K562 (cell line): ENCODE data around the gene GATA2. TPM values are rescaled to one million over a fixed set of nuclear protein-coding genes. Genes with fewer than 3 reads are reported as not detected.

Experiments used
- ATAC-seq: fragments of 200-7000 bp; cut with Tn5 transposase; 3 replicates; pipeline ENCODE4 v1.9.1; 2020; ENCODE audit warnings: moderate library complexity
- BruUV-seq: library from RNA; stranded (reverse); fragments of 400-500 nt; replicated peaks from 2 replicates; lab custom pipeline; 2021; lab: Mats Ljungman, UMichigan
- CTCF ChIA-PET: fragments of 300-600 bp; formaldehyde crosslinking; extraction: SDS; loops from one replicate; lab custom pipeline; 2021; ENCODE audit warnings: low intra/inter-chr PET ratio; lab: Yijun Ruan, JAX
- POLR2A ChIA-PET: fragments of 300-600, 350-650 bp; sonication (Branson Sonifier 250); formaldehyde crosslinking; extraction: SDS; loops from one replicate; lab custom pipeline; 2021; ENCODE audit warnings: antibody characterized with exemption, inconsistent platforms; lab: Yijun Ruan, JAX
- DNase-seq, 4 experiments: peaks; one replicate each; pipeline versions ENCODE4 v3.0.0 to v3.0.0-alpha.2; 2011 to 2018; ENCODE audit warnings: low spot score in 3 of 4, mixed read lengths in 3 of 4; ENCODE audit errors: extremely low read depth in 1 of 4
- FAIRE-seq: peaks from 2 replicates; lab custom pipeline; 2011; peaks lifted over from hg19 to GRCh38; lab: Jason Lieb, UNC
- H2AFZ ChIP-seq: 2 replicates; pipeline ENCODE4 v1.6.0; 2011; ENCODE audit warnings: low read depth, low read length, control low read depth, inconsistent platforms
- H3K27ac ChIP-seq: fragments of 200-600 bp; 3 replicates; pipeline ENCODE4 v1.8.0; 2011; ENCODE audit warnings: low read depth, mild to moderate bottlenecking, control low read depth, inconsistent platforms, low read length, moderate library complexity, mixed read lengths; ENCODE audit errors: extremely low read depth
- H3K27me3 ChIP-seq, 2 experiments: fragments of 300-600 bp in 1 of 2; 2 replicates in 1 of 2; 3 replicates in 1 of 2; pipeline versions ENCODE4 v1.6.0 to v1.8.0; 2011; ENCODE audit warnings: inconsistent platforms in 2 of 2, low read length in 2 of 2, mild to moderate bottlenecking in 1 of 2, mixed read lengths in 1 of 2, moderate library complexity in 1 of 2; ENCODE audit not compliant: control insufficient read depth in 2 of 2, insufficient read depth in 2 of 2
- H3K36me3 ChIP-seq: fragments of 300-600 bp; 3 replicates; pipeline ENCODE4 v1.8.0; 2011; ENCODE audit warnings: mild to moderate bottlenecking, low read length, inconsistent platforms; ENCODE audit not compliant: control insufficient read depth, insufficient read depth
- H3K4me1 ChIP-seq, 2 experiments: fragments of 200-600 bp in 1 of 2; replicated peaks in 1 of 2; 2 replicates in 1 of 2; 3 replicates in 1 of 2; pipeline versions ENCODE4 v1.5.1 to v1.8.0; 2011; ENCODE audit warnings: inconsistent platforms in 2 of 2, low read length in 2 of 2, mild to moderate bottlenecking in 1 of 2, mixed read lengths in 1 of 2, moderate library complexity in 1 of 2; ENCODE audit not compliant: control insufficient read depth in 2 of 2, insufficient read depth in 2 of 2
- H3K4me2 ChIP-seq: 2 replicates; pipeline ENCODE4 v1.6.1; 2011; ENCODE audit warnings: low read length, control low read depth, inconsistent platforms, mixed read lengths; ENCODE audit not compliant: insufficient read depth
- H3K4me3 ChIP-seq: fragments of 200-600 bp; sonication (generic), shearing (Covaris generic); 2 replicates; pipeline ENCODE4 v1.5.1; 2016; ENCODE audit warnings: control low read depth, inconsistent platforms
- H3K79me2 ChIP-seq: fragments of 200-600 bp; 3 replicates; pipeline ENCODE4 v1.8.0; 2011; ENCODE audit warnings: low read length, inconsistent platforms; ENCODE audit not compliant: control insufficient read depth, insufficient read depth
- H3K9ac ChIP-seq, 2 experiments: 2 replicates each; pipeline versions ENCODE4 v1.6.0 to v1.6.1; 2011; ENCODE audit warnings: low read depth in 2 of 2, low read length in 2 of 2, control low read depth in 1 of 2, inconsistent platforms in 1 of 2, mild to moderate bottlenecking in 1 of 2, mixed read lengths in 1 of 2; ENCODE audit not compliant: insufficient read depth in 1 of 2
- H3K9me1 ChIP-seq: one replicate; pipeline ENCODE4 v1.6.0; 2011; ENCODE audit warnings: inconsistent platforms, mild to moderate bottlenecking, low read length, moderate library complexity; ENCODE audit not compliant: control insufficient read depth, insufficient read depth
- H3K9me3 ChIP-seq: replicated peaks from 2 replicates; pipeline ENCODE4 v1.5.1; 2011; ENCODE audit warnings: low read depth, low read length, inconsistent platforms; ENCODE audit not compliant: control insufficient read depth, insufficient read depth
- H4K20me1 ChIP-seq: replicated peaks from 2 replicates; pipeline ENCODE4 v1.6.1; 2011; ENCODE audit warnings: low read length, inconsistent platforms, mixed read lengths; ENCODE audit not compliant: control insufficient read depth, insufficient read depth
- FOXJ2 ChIP-seq: fragments of 200-800 bp; sonication (Bioruptor generic); IDR thresholded peaks from 2 replicates; pipeline ENCODE4 v1.6.1; 2016; ENCODE audit warnings: missing genetic modification characterization, missing compliant biosample characterization
- FOXO4 ChIP-seq: fragments of 450-650 bp; formaldehyde crosslinking; IDR thresholded peaks from 2 replicates; pipeline ENCODE4 v1.4.0; 2020; ENCODE audit warnings: mild to moderate bottlenecking, moderate library complexity
- ZBTB12 ChIP-seq: fragments of 250-450 bp; sonication (Bioruptor Pico); IDR thresholded peaks from 2 replicates; pipeline ENCODE4 v1.4.0; 2020
- ZBTB33 ChIP-seq: sonication (generic); formaldehyde crosslinking; IDR thresholded peaks from 2 replicates; pipeline ENCODE4 v1.8.1; 2023; ENCODE audit warnings: mild to moderate bottlenecking, missing genetic modification reagents
- ZC3H4 ChIP-seq: sonication (generic); formaldehyde crosslinking; IDR thresholded peaks from 2 replicates; pipeline ENCODE4 v1.9.0; 2021; ENCODE audit warnings: missing genetic modification reagents, borderline replicate concordance
- WGBS: fragments of 100-300 bp; shearing (Covaris generic); methylation state at CpG from one replicate; pipeline ENCODE4 v1.1.6; 2016; ENCODE audit warnings: low coverage, mixed read lengths; ENCODE audit not compliant: insufficient coverage; ENCODE audit errors: missing lambda C conversion rate; 5-methylcytosine and 5-hydroxymethylcytosine counted together
- in situ Hi-C: fragments of 300-500 bp; cut with MboI; formaldehyde crosslinking; loops from 4 replicates; pipeline ENCODE4 v1.15.0; 2018; ENCODE audit warnings: inconsistent platforms, mixed read lengths
- intact Hi-C: fragments of 100-400 bp; cut with micrococcal nuclease; formaldehyde crosslinking; loops from 2 replicates; pipeline ENCODE4 v1.14.2; 2022
- polyA plus RNA-seq, 8 experiments: library from polyadenylated mRNA; depleted of rRNA in 4 of 8; stranded (reverse) in 5 of 8; unstranded in 3 of 8; fragments of >200 nt; fragmentation: Nextera tagmentation in 2 of 8; fragmentation: Illumina TruSeq in 1 of 8; extraction: Ambion mirVana in 2 of 8; extraction: Trizol in 1 of 8; gene quantifications; 2 replicates each; pipeline versions ENCODE4 v1.2.1 to v1.2.3, GENCODE V29; 2011 to 2014; ENCODE audit warnings: inconsistent platforms in 1 of 8, missing spikeins in 1 of 8
- total RNA-seq, 7 experiments: library from RNA; depleted of rRNA in 6 of 7; stranded (reverse); fragments of >200 nt in 6 of 7; fragmentation: Illumina TruSeq in 2 of 7; extraction: Trizol in 2 of 7; gene quantifications; 2 replicates each; pipeline versions ENCODE4 v1.2.1 to v1.2.3, GENCODE V29; 2011 to 2021; ENCODE audit warnings: low replicate concordance in 1 of 7

GATA2 gene
- total and polyA plus RNA-seq, 9 of the 15 experiments (the other 6 are each of a cell fraction or from before 2014, with no cell fraction given), result 8.5 to 218 (median 50.8) TPM

- TF ChIP-seq ZBTB12 (CRISPR knock-in tag) (no peak), ZBTB33 (no peak), FOXJ2 (tag) (no peak)
Observed at GRCh38 chr3:128541246-128541645, 48.2 kb upstream of the GATA2 start (continued).

GRCh38 chr3:128539376-128539775 lies 46.4 kb upstream of the GATA2 start:
- ChIA-PET POLR2A (interaction anchor here (0.5 to 1.9 kb wide), 2 partner anchors 8 to 62 kb away, joined by 3 to 7 read pairs; no protein-coding TSS in a partner anchor), CTCF (no interaction called here)
- no TSS peak for BruUV-seq
- Histone ChIP-seq H3K27me3 (no peaks in the 10 kb centered on the region), H3K9me3 (no peaks in the 10 kb centered on the region), H3K79me2 (no peaks in the 10 kb centered on the region), H3K4me3 (no peak overlapping the region), H3K36me3 (no peaks in the 10 kb centered on the region), H3K4me1 (peaks cover 0 to 2% of the 10 kb centered on the region in 2 experiments; a peak in 2 of 5 replicates), H3K9ac (no peak overlapping the region), H3K4me2 (no peak overlapping the region), H4K20me1 (no peaks in the 10 kb centered on the region), H3K27ac (no peak overlapping the region), H2AFZ (no peak overlapping the region; the same call in 1 of the 2 replicates), H3K9me1 (no peaks in the 10 kb centered on the region)
- peak; percentile 66 for ATAC-seq
- DNase-seq, result no peak
- FAIRE-seq, result no peak
- WGBS, result 41% methylated on average over 3 of the region's 3 CpGs
- intact Hi-C loops (no loop called here), in situ Hi-C loops (no loop called here)
- TF ChIP-seq FOXO4 (no peak), ZC3H4 (CRISPR knock-in tag) (no peak)
